Uterus (tissue), 2 donors: ENCODE data around the gene PLCG2.

Source experiments
- POLR2A ChIP-seq, 2 donors: fragments of 450-650 bp; IDR thresholded peaks; one replicate each; pipeline ENCODE4 v1.6.1; 2016; ENCODE audit warnings: antibody characterized with exemption in 2 of 2, mild to moderate bottlenecking in 1 of 2, moderate library complexity in 1 of 2
- TF ChIP-seq, protein P1 (sequence below), 4 experiments: fragments of 200-600 bp in 2 of 4; fragments of 450-650 bp in 2 of 4; sonication (generic) in 2 of 4; IDR thresholded peaks; one replicate each; pipeline ENCODE4 v1.5.1; 2016 to 2019; ENCODE audit warnings: antibody characterized with exemption in 4 of 4, mild to moderate bottlenecking in 2 of 4, moderate library complexity in 1 of 4

DNA sequence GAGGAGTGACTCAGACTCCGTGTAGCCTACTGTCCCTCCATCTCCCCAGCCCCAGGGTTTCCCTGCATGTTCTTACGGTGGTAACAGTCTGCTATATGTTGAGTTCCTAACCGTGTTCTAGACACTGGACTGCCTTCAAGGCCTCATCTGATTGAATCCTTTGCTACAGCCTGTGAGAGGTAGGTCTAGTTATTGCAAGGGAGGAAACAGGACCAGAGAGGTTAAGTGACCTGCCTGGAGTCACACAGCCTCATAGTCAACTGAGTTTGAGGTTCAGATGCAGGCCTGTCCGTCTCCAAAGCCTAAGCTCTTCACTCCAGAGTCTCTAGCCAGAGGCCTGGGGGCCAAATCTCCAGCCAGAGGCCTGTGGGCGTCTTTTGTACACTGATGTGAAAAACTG is 134.1 kb downstream of the PLCG2 start:
- TF ChIP-seq, protein P1, sequence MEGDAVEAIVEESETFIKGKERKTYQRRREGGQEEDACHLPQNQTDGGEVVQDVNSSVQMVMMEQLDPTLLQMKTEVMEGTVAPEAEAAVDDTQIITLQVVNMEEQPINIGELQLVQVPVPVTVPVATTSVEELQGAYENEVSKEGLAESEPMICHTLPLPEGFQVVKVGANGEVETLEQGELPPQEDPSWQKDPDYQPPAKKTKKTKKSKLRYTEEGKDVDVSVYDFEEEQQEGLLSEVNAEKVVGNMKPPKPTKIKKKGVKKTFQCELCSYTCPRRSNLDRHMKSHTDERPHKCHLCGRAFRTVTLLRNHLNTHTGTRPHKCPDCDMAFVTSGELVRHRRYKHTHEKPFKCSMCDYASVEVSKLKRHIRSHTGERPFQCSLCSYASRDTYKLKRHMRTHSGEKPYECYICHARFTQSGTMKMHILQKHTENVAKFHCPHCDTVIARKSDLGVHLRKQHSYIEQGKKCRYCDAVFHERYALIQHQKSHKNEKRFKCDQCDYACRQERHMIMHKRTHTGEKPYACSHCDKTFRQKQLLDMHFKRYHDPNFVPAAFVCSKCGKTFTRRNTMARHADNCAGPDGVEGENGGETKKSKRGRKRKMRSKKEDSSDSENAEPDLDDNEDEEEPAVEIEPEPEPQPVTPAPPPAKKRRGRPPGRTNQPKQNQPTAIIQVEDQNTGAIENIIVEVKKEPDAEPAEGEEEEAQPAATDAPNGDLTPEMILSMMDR (IDR thresholded peaks at IDR 0.05): no peak
- no peak for TF ChIP-seq POLR2A (IDR thresholded peaks at IDR 0.05)
